ENCODE results near the gene RHBG.

GRCh38 chr1:156429313-156430060 is 60.5 kb downstream of the RHBG start:
- no peak for TF ChIP-seq MYC (IDR thresholded peaks at IDR 0.05; ENCODE audit: low read depth, low read length)
- no peak for TF ChIP-seq CTCF (IDR thresholded peaks at IDR 0.05; ENCODE audit: extremely low read depth in 1 of 2, insufficient read depth in 1 of 2, low read depth in 1 of 2, low read length in 2 of 2)
- TF ChIP-seq MAX (IDR thresholded peaks at IDR 0.05; ENCODE audit: insufficient read depth, insufficient read length): no peak
- no peak for TF ChIP-seq POLR2A (IDR thresholded peaks at IDR 0.05; ENCODE audit: low read depth, low read length)
- no peak for TF ChIP-seq POLR2AphosphoS5 (IDR thresholded peaks at IDR 0.05; ENCODE audit: insufficient read depth, low read depth, low read length)
- TF ChIP-seq EZH2 (IDR thresholded peaks at IDR 0.05; ENCODE audit: borderline replicate concordance, low read depth, low read length, severe bottlenecking): no peak
- TF ChIP-seq JUN (IDR thresholded peaks at IDR 0.05; ENCODE audit: borderline replicate concordance, insufficient read depth, insufficient read length, low read depth): no peak
- no peak for TF ChIP-seq GATA2 (IDR thresholded peaks at IDR 0.05; ENCODE audit: insufficient read depth, insufficient read length, low read depth, low read length)

All from endothelial cell of umbilical vein (primary cell).